Measurements from ENCODE around the gene MRPL42.
"Not testable (repeated sequence)": the region's sequence is repeated elsewhere in the genome, so short reads cannot be mapped to it uniquely, and the experiment has no call there.

Gene MRPL42

GRCh38 chr12:93549174-93549573 lies 81.9 kb downstream of the MRPL42 start:
- DNase-seq, result no peak

- no peak for DNase-seq
Measured at GRCh38 chr12:93550748-93551611, 83.7 kb downstream of the MRPL42 start.

GRCh38 chr12:93552427-93552826 lies 85.1 kb downstream of the MRPL42 start:
- DNase-seq, result no peak

- DNase-seq, result not testable (repeated sequence)
Measured at GRCh38 chr12:93557879-93558278, 90.6 kb downstream of the MRPL42 start.

GRCh38 chr12:93558685-93559084 lies 91.4 kb downstream of the MRPL42 start:
- DNase-seq, result not testable (repeated sequence)

- DNase-seq, result no peak
Measured at GRCh38 chr12:93563807-93564538, 96.7 kb downstream of the MRPL42 start.

- no peak for DNase-seq
Measured at GRCh38 chr12:93565760-93566159, 98.4 kb downstream of the MRPL42 start.
